D341Med (cell line): ENCODE data around the gene RPGRIP1L.

Experiments used
- DNase-seq: peaks from one replicate; pipeline ENCODE4 v3.0.0; 2012; ENCODE audit warnings: low spot score

The RPGRIP1L gene

GRCh38 chr16:53703590-53704444 lies at the start of gene RPGRIP1L, which contains the start of gene FTO:
TSS of gene RPGRIP1L (minus strand) at chr16:53703859. CDS start at chr16:53700723, 3,136 bp downstream.
TSS of gene FTO (plus strand) at chr16:53704156.
- DNase-seq = peak; percentile 92

GRCh38 chr16:53753431-53753830 lies 49.8 kb upstream of the RPGRIP1L start:
- DNase-seq = no peak

- no peak for DNase-seq
Observed at GRCh38 chr16:53752560-53752959, 48.9 kb upstream of the RPGRIP1L start.

GRCh38 chr16:53745753-53746266 lies 42.2 kb upstream of the RPGRIP1L start:
- DNase-seq = peak; percentile 35

- no peak for DNase-seq
Observed at GRCh38 chr16:53745086-53745485, 41.4 kb upstream of the RPGRIP1L start.

- no peak for DNase-seq
Observed at GRCh38 chr16:53744449-53744848, 40.8 kb upstream of the RPGRIP1L start.

- DNase-seq = peak; percentile 38
Observed at GRCh38 chr16:53743149-53743566, 39.5 kb upstream of the RPGRIP1L start.

- DNase-seq = no peak
Observed at GRCh38 chr16:53741546-53741945, 37.9 kb upstream of the RPGRIP1L start.

- no peak for DNase-seq
Observed at GRCh38 chr16:53740933-53741531, 37.4 kb upstream of the RPGRIP1L start.

GRCh38 chr16:53740476-53740875 lies 36.8 kb upstream of the RPGRIP1L start:
- no peak for DNase-seq

- DNase-seq = no peak
Observed at GRCh38 chr16:53737552-53737951, 33.9 kb upstream of the RPGRIP1L start.

- no peak for DNase-seq
Observed at GRCh38 chr16:53736297-53736696, 32.6 kb upstream of the RPGRIP1L start.

- no peak for DNase-seq
Observed at GRCh38 chr16:53734908-53735307, 31.2 kb upstream of the RPGRIP1L start.

- no peak for DNase-seq
Observed at GRCh38 chr16:53732296-53732929, 28.8 kb upstream of the RPGRIP1L start.

- DNase-seq = no peak
Observed at GRCh38 chr16:53730693-53731092, 27.0 kb upstream of the RPGRIP1L start.

GRCh38 chr16:53726625-53727024 lies 23.0 kb upstream of the RPGRIP1L start:
- no peak for DNase-seq

- no peak for DNase-seq
Observed at GRCh38 chr16:53721017-53721416, 17.4 kb upstream of the RPGRIP1L start.

GRCh38 chr16:53717577-53717976 lies 13.9 kb upstream of the RPGRIP1L start:
- no peak for DNase-seq

- no peak for DNase-seq
Observed at GRCh38 chr16:53715023-53715384, 11.3 kb upstream of the RPGRIP1L start.

- peak; percentile 39 for DNase-seq
Observed at GRCh38 chr16:53714205-53715022, 10.8 kb upstream of the RPGRIP1L start.

- no peak for DNase-seq
Observed at GRCh38 chr16:53713403-53714204, 9.9 kb upstream of the RPGRIP1L start.
